Pons (tissue), 1 donor: ENCODE data around the gene MPO.

Experiments used
- DNase-seq: peaks from one replicate; pipeline ENCODE4 v3.0.0-alpha.2; 2016; ENCODE audit warnings: low spot score

MPO gene

DNA sequence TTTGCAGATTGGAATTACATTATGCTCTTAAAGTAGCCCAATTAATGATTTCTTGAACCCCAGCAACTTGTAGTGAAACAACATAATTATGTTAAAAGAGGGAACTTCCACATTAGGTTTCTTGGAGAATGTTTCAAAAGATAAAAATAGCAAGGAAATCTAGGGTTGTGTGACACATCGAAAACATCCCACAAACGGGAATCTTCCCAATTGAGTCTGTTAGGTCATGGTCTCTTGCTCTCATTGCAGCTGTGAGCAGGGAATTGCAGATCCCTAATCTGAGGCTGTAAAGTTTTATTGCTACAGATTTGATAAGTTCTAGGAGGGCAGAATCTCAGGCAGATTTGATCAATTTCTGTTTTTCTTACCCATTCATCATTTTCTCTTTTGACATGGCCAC, 49.1 kb downstream of the MPO start:
- no peak for DNase-seq

DNA sequence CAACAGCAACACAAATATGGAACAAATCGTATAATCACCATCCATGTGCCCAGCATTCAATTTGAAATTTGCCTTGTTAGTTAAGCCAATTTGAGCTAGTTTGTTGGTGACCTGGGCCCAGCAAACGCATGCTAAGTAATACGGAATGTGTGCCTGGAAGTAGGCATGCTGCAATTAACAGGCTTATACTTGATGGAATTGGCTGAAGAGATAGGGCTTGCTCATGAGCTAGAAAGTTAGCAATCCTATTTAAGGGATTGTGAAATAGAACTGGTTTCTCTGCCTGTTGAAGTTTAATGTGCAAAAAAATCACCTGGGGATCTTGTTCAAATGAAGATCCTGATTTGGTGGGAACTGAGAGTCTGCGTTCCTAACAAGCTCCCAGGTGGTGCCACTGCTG, 50.9 kb downstream of the MPO start:
- DNase-seq: no peak

DNA sequence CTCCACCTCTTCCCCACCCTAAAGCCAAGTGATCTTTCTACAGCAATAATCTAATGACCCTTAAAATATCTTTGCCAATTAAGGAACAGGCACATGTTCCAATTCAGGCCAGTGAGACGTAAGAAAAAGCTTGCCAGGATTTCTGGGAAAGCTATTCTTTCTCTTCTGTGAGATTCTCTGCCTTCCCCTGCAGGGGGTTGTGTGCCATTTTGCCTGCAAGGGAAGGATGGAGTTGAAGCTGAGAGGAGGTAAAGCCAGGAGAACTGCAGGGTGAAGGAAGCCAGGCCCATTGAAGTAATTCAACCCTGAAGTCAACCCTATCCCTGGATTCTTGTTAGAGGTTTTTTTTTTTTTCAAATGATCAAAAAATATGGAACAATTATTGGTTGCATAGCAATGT, 51.4 kb downstream of the MPO start:
- DNase-seq: no peak

DNA sequence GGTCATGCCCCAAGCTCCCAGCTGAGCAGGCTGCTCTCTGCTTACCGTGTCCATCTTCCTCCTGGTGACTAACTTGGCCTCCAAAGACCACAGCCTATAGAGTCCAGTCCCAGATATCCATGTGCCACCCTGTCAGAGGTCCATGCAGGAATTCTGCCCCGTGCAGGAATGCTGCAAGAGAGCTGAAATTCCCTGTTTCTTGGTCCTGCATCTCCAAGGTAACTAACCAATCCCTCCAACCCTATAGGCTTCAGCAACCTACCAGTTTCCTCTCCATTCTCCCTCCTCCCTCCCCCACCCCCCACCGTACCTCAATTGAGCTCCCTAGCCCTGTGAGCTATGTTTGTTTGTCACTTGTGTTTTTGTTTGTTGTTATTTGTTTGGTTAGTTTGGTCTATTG, 52.1 kb downstream of the MPO start:
- no peak for DNase-seq

DNA sequence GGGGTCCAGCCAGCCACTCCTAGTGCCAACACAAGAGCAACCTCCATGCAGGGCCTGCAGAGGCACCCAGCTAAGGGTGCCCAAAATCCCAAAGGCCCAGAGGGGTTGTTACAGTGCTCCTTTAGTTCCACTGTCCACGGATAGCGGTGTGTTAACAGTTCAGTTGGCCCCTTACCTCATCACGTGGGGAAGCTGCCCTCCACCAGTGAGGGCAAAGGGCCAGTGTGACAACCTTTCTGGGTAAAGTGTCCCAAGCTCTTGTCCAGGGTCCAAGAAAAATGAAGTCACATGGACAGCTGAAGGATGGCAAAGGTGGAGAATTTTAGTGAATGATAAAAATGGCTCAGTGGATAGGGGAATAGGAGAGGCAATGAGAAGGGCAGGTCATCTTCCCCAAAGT, 53.0 kb downstream of the MPO start:
- no peak for DNase-seq

DNA sequence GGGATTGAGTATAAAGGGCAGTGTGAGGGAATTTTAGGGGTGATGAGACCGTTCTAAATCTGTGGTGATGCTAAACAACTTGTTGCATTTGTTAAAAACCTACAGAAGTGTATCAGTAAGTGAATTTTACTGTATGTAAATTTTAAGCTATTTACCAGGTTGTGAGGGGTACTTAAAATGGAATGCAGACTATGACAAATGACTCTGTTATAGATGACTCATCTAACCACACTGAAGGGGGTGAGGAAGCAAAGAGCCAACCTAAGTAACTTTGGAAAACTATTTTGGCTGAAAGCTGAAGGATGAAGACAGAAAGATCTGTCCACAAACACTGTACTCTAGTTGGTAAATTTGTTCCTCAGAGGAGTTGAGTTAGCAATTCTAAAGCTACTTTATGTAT, 56.4 kb downstream of the MPO start:
- no peak for DNase-seq
